IMR-90 (cell line): ENCODE measurements around the gene EPHB1. TPM values are rescaled to one million over a fixed set of nuclear protein-coding genes. Genes with fewer than 3 reads are reported as not detected.

Source experiments
- ATAC-seq: fragments of 200-7000 bp; cut with Tn5 transposase; 2 replicates; pipeline ENCODE4 v1.9.1; 2020; ENCODE audit warnings: low read depth, mild to moderate bottlenecking, moderate library complexity
- BruUV-seq: library from RNA; stranded (reverse); fragments of 400-500 nt; replicated peaks from 2 replicates; lab custom pipeline; 2021; lab: Mats Ljungman, UMichigan
- CTCF ChIA-PET: fragments of 300-600 bp; formaldehyde crosslinking; extraction: SDS; loops from one replicate; lab custom pipeline; 2021; ENCODE audit warnings: antibody characterized with exemption; lab: Yijun Ruan, JAX
- POLR2A ChIA-PET: fragments of 300-600 bp; sonication (Branson Sonifier 250); formaldehyde crosslinking; loops from one replicate; lab custom pipeline; 2022; ENCODE audit warnings: antibody characterized with exemption; ENCODE audit not compliant: unreplicated experiment; lab: Charles Lee
- DNase-seq: peaks from one replicate; pipeline ENCODE4 v3.0.0; 2013
- H2AFZ ChIP-seq: replicated peaks from 2 replicates; pipeline ENCODE3; 2013; ENCODE audit warnings: low read length, mild to moderate bottlenecking; ENCODE audit not compliant: poor library complexity
- H2AK5ac ChIP-seq: 2 replicates; pipeline ENCODE4 v1.6.1; 2013; ENCODE audit warnings: low read depth, low read length, inconsistent platforms
- H2AK9ac ChIP-seq: replicated peaks from 2 replicates; pipeline ENCODE3; 2013; ENCODE audit warnings: mild to moderate bottlenecking, low read depth, low read length, moderate library complexity; ENCODE audit not compliant: poor library complexity
- H2BK120ac ChIP-seq: 2 replicates; pipeline ENCODE4 v1.6.1; 2013; ENCODE audit warnings: low read depth, low read length, inconsistent platforms
- H2BK15ac ChIP-seq: 3 replicates; pipeline ENCODE4 v1.6.1; 2013; ENCODE audit warnings: low read depth, low read length, inconsistent platforms
- H2BK20ac ChIP-seq: 2 replicates; pipeline ENCODE4 v1.6.1; 2013; ENCODE audit warnings: low read depth, mild to moderate bottlenecking, inconsistent platforms, low read length, moderate library complexity
- H2BK5ac ChIP-seq: 2 replicates; pipeline ENCODE4 v1.6.1; 2013; ENCODE audit warnings: mild to moderate bottlenecking, low read depth, low read length, inconsistent platforms; ENCODE audit not compliant: poor library complexity, severe bottlenecking
- H3K14ac ChIP-seq: replicated peaks from 2 replicates; pipeline ENCODE4 v1.6.1; 2013; ENCODE audit warnings: low read depth, low read length, inconsistent platforms
- H3K18ac ChIP-seq: 2 replicates; pipeline ENCODE4 v1.6.1; 2013; ENCODE audit warnings: low read depth, low read length, control low read depth
- H3K23ac ChIP-seq: 2 replicates; pipeline ENCODE4 v1.6.1; 2013; ENCODE audit warnings: low read depth, low read length, inconsistent platforms
- H3K27ac ChIP-seq: 2 replicates; pipeline ENCODE4 v1.5.1; 2013; ENCODE audit warnings: mild to moderate bottlenecking, control low read depth, low read length; ENCODE audit not compliant: insufficient read depth
- H3K27me3 ChIP-seq: 2 replicates; pipeline ENCODE4 v1.6.1; 2013; ENCODE audit warnings: low read length; ENCODE audit not compliant: control insufficient read depth, insufficient read depth
- H3K36me3 ChIP-seq: 2 replicates; pipeline ENCODE4 v1.6.1; 2013; ENCODE audit warnings: low read length, mixed read lengths; ENCODE audit not compliant: control insufficient read depth, insufficient read depth
- H3K4ac ChIP-seq: 2 replicates; pipeline ENCODE4 v1.6.1; 2013; ENCODE audit warnings: low read depth, low read length, inconsistent platforms
- H3K4me1 ChIP-seq: 2 replicates; pipeline ENCODE4 v1.6.1; 2013; ENCODE audit warnings: low read length, mixed read lengths; ENCODE audit not compliant: control insufficient read depth, insufficient read depth
- H3K4me2 ChIP-seq: 2 replicates; pipeline ENCODE4 v1.6.1; 2013; ENCODE audit warnings: low read depth, mild to moderate bottlenecking, control low read depth, low read length, moderate library complexity
- H3K4me3 ChIP-seq: 2 replicates; pipeline ENCODE4 v1.5.1; 2013; ENCODE audit warnings: low read depth, mild to moderate bottlenecking, control low read depth, low read length, moderate library complexity; ENCODE audit not compliant: insufficient read depth
- H3K56ac ChIP-seq: 2 replicates; pipeline ENCODE4 v1.6.1; 2013; ENCODE audit warnings: low read length, inconsistent platforms; ENCODE audit not compliant: insufficient read depth; ENCODE audit errors: extremely low read depth
- H3K79me1 ChIP-seq, 2 experiments: 2 replicates each; pipeline ENCODE4 v1.6.1; 2013; ENCODE audit warnings: low read length in 2 of 2, inconsistent platforms in 1 of 2, low read depth in 1 of 2
- H3K9ac ChIP-seq: 2 replicates; pipeline ENCODE4 v1.6.1; 2013; ENCODE audit warnings: low read depth, low read length, control low read depth
- H3K9me1 ChIP-seq: 2 replicates; pipeline ENCODE4 v1.6.1; 2013; ENCODE audit warnings: low read length, inconsistent platforms; ENCODE audit not compliant: insufficient read depth
- H3K9me3 ChIP-seq: 2 replicates; pipeline ENCODE4 v1.6.1; 2013; ENCODE audit warnings: low read length; ENCODE audit not compliant: control insufficient read depth, insufficient read depth
- H4K20me1 ChIP-seq: 2 replicates; pipeline ENCODE4 v1.6.1; 2013; ENCODE audit warnings: low read length, inconsistent platforms; ENCODE audit not compliant: insufficient read depth
- H4K5ac ChIP-seq: 2 replicates; pipeline ENCODE4 v1.6.1; 2013; ENCODE audit warnings: mild to moderate bottlenecking, low read depth, low read length, control low read depth
- H4K8ac ChIP-seq, 2 experiments: 2 replicates each; pipeline ENCODE4 v1.6.1; 2013; ENCODE audit warnings: low read depth in 2 of 2, low read length in 2 of 2, control low read depth in 1 of 2, inconsistent platforms in 1 of 2
- H4K91ac ChIP-seq: 2 replicates; pipeline ENCODE4 v1.6.1; 2013; ENCODE audit warnings: low read depth, low read length, inconsistent platforms; ENCODE audit not compliant: insufficient read depth
- CEBPB ChIP-seq: IDR thresholded peaks from 2 replicates; pipeline ENCODE4 v1.6.1; 2012; ENCODE audit warnings: low read depth, low read length, improper control_type of control experiment
- ELK1 ChIP-seq: fragments of 150-350 bp; IDR thresholded peaks from 2 replicates; pipeline ENCODE4 v1.6.1; 2016; ENCODE audit warnings: low read depth, mild to moderate bottlenecking, low read length, moderate library complexity, borderline replicate concordance
- MAFK ChIP-seq: IDR thresholded peaks from 2 replicates; pipeline ENCODE4 v1.6.1; 2012; ENCODE audit warnings: low read depth, low read length, improper control_type of control experiment
- WGBS, 2 experiments: methylation state at CpG; one replicate each; pipeline versions ENCODE4 v1.1.5 to v1.1.7; 2013; ENCODE audit warnings: missing lambda C conversion rate in 2 of 2; ENCODE audit not compliant: insufficient read length in 1 of 2; ENCODE audit errors: extremely low coverage in 2 of 2; 5-methylcytosine and 5-hydroxymethylcytosine counted together
- dilution Hi-C: fragments of 300-500 bp; cut with HindIII; formaldehyde crosslinking; loops from one replicate; pipeline ENCODE4 v1.14.3; 2018; ENCODE audit warnings: low sequenced_read_pairs; ENCODE audit not compliant: unreplicated experiment
- in situ Hi-C: fragments of 300-500 bp; cut with MboI; formaldehyde crosslinking; loops from 3 replicates; pipeline ENCODE4 v1.14.3; 2019; ENCODE audit warnings: low sequenced_read_pairs, inconsistent platforms, mixed read lengths
- intact Hi-C: fragments of 100-400 bp; cut with micrococcal nuclease; formaldehyde crosslinking; loops from 2 replicates; pipeline ENCODE4 v1.10.0; 2022
- polyA plus RNA-seq, 3 experiments: library from polyadenylated mRNA; depleted of rRNA; stranded (reverse); fragments of >200 nt; gene quantifications; 2 replicates each; pipeline ENCODE4 v1.2.3, GENCODE V29; 2012; ENCODE audit warnings: low replicate concordance in 1 of 3
- total RNA-seq: library from RNA; depleted of rRNA; stranded (reverse); fragments of >200 nt; gene quantifications from 2 replicates; pipeline ENCODE4 v1.2.3, GENCODE V29; 2012

The EPHB1 gene
- total and polyA plus RNA-seq, 2 of the 4 experiments (the other 2 are of a cell fraction), result 0.17 to 0.36 TPM

GRCh38 chr3:134933997-134934396, 138.9 kb downstream of the EPHB1 start:
- Histone ChIP-seq H4K8ac (no peak overlapping the region), H3K9ac (no peak overlapping the region), H2BK15ac (no peak overlapping the region), H2AK5ac (no peak overlapping the region), H4K91ac (no peak overlapping the region), H3K79me1 (no peaks in the 10 kb centered on the region), H3K56ac (no peak overlapping the region), H3K4ac (no peak overlapping the region), H3K14ac (no peak overlapping the region), H3K36me3 (no peaks in the 10 kb centered on the region), H2BK120ac (no peak overlapping the region), H4K20me1 (no peaks in the 10 kb centered on the region), H3K4me3 (no peak overlapping the region), H2AK9ac (no peak overlapping the region), H4K5ac (no peak overlapping the region), H2AFZ (no peak overlapping the region), H3K4me2 (no peak overlapping the region), H3K18ac (no peak overlapping the region), H3K9me3 (no peaks in the 10 kb centered on the region), H3K4me1 (no peaks in the 10 kb centered on the region), H3K27me3 (no peaks in the 10 kb centered on the region), H2BK20ac (no peak overlapping the region), H3K27ac (no peak overlapping the region), H2BK5ac (no peak overlapping the region), H3K9me1 (no peaks in the 10 kb centered on the region), H3K23ac (no peak overlapping the region)
- ATAC-seq (no peak), DNase-seq (no peak)
- intact Hi-C loops, result no loop called here
- dilution Hi-C loops, result no loop called here
- in situ Hi-C loops, result no loop called here
- BruUV-seq, result no TSS peak
- ChIA-PET POLR2A (no interaction called here), CTCF (no interaction called here)
- WGBS, 2 experiments, result no CpG with 5 or more reads among the region's 4 CpGs
- TF ChIP-seq CEBPB, result no peak
- no peak for TF ChIP-seq ELK1
- TF ChIP-seq MAFK, result no peak
